ENCODE results near the gene PEAK1. TPM values are rescaled to one million over a fixed set of nuclear protein-coding genes. Genes with fewer than 3 reads are reported as not detected.

PEAK1 gene
- total RNA-seq, 1 donor from 2014 or later, result 27.7 TPM

- TF ChIP-seq, protein P1, sequence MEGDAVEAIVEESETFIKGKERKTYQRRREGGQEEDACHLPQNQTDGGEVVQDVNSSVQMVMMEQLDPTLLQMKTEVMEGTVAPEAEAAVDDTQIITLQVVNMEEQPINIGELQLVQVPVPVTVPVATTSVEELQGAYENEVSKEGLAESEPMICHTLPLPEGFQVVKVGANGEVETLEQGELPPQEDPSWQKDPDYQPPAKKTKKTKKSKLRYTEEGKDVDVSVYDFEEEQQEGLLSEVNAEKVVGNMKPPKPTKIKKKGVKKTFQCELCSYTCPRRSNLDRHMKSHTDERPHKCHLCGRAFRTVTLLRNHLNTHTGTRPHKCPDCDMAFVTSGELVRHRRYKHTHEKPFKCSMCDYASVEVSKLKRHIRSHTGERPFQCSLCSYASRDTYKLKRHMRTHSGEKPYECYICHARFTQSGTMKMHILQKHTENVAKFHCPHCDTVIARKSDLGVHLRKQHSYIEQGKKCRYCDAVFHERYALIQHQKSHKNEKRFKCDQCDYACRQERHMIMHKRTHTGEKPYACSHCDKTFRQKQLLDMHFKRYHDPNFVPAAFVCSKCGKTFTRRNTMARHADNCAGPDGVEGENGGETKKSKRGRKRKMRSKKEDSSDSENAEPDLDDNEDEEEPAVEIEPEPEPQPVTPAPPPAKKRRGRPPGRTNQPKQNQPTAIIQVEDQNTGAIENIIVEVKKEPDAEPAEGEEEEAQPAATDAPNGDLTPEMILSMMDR (IDR thresholded peaks at IDR 0.05), result no peak
- TF ChIP-seq POLR2A (IDR thresholded peaks at IDR 0.05) (no peak), POLR2AphosphoS5 (IDR thresholded peaks at IDR 0.05; ENCODE audit: insufficient read depth in 1 of 2, low read depth in 1 of 2) (no peak)
- Histone ChIP-seq H3K9me3 (no peaks in the 10 kb centered on the region), H3K4me1 (peaks cover 23% of the 10 kb centered on the region), H3K4me3 (no peak overlapping the region), H3K27ac (no peak overlapping the region), H3K27me3 (no peaks in the 10 kb centered on the region), H3K36me3 (no peaks in the 10 kb centered on the region)
- intact Hi-C loops (cut with DNase I), result no loop called here
- no peak for DNase-seq (ENCODE audit: extremely low spot score in 2 of 2)
Measured at GRCh38 chr15:77305953-77306352, 114.0 kb downstream of the PEAK1 start.

DNA sequence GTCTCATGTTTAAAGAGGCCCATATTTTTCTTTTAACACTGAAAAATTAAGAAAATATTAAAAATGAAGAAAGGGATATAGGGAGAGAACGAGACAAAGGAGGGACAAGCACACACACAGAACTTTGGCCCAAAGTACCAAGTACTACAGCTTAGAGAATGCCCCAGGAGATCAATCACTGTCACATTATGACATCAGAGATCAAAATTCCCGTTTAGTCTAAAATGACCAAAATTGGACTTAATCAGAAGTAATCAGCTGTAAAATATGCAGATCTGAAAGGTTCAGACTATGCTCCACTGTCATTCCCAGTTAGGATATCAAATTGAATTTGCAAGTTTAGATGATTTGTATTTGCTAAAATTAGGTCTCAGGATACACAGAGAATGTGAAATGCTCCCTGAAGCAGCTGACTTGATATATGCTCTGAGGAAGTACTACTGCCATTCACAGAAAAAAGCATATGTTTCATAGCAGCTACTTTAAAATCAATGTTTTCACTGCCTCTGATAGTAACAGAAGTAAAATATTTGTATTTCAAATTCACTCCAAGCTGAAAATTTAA lies 123.0 kb downstream of the PEAK1 start:
- H3K27me3 ChIP-seq, result no peaks in the 10 kb centered on the region
- no peak overlapping the region for H3K4me3 ChIP-seq
- intact Hi-C loops (cut with DNase I), result no loop called here
- no peaks in the 10 kb centered on the region for H3K9me3 ChIP-seq
- H3K27ac ChIP-seq, result no peak overlapping the region
- no peak for DNase-seq (ENCODE audit: extremely low spot score in 2 of 2)
- no peak for TF ChIP-seq POLR2A (IDR thresholded peaks at IDR 0.05)
- H3K4me1 ChIP-seq, result no peaks in the 10 kb centered on the region
- H3K36me3 ChIP-seq, result no peaks in the 10 kb centered on the region

- Histone ChIP-seq H3K27ac (no peak overlapping the region), H3K4me3 (no peak overlapping the region), H3K36me3 (no peaks in the 10 kb centered on the region), H3K4me1 (no peaks in the 10 kb centered on the region), H3K27me3 (no peaks in the 10 kb centered on the region), H3K9me3 (no peaks in the 10 kb centered on the region)
- intact Hi-C loops (cut with DNase I), result no loop called here
- no peak for DNase-seq (ENCODE audit: extremely low spot score in 2 of 2)
- TF ChIP-seq POLR2AphosphoS5 (IDR thresholded peaks at IDR 0.05; ENCODE audit: insufficient read depth in 1 of 2, low read depth in 1 of 2), result no peak
Measured at GRCh38 chr15:77295446-77295845, 124.5 kb downstream of the PEAK1 start.

DNA sequence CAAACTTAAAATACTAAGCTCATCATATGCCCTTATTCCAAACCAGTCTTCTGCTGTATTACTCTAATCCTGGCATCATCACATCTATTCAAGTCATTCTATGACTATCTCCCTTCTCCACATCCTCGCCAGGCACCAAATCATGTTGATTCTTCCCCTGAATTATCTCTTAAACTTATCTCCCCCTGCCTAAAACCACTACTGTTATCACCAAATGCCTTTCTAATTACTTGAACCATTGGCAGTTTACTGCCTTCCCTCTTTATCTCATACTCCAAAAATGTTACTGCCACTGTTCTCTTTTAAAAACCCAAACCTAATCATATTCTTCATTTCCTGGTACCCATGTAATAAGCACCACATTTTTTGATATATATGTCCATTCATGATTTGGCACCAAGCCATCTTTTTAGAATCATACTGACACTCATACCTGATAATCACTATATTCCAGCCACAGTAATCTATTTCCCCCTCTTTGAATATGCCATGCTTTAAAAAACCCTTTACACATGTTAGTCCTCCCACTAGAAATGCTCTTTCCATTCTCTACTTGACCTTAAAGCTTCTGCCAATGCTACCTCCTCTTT lies 126.8 kb downstream of the PEAK1 start:
- intact Hi-C loops (cut with DNase I), result no loop called here
- H3K27me3 ChIP-seq, result no peaks in the 10 kb centered on the region
- no peak for DNase-seq (ENCODE audit: extremely low spot score in 2 of 2)
- no peaks in the 10 kb centered on the region for H3K9me3 ChIP-seq
- H3K4me1 ChIP-seq, result peaks cover 2% of the 10 kb centered on the region
- TF ChIP-seq POLR2AphosphoS5 (IDR thresholded peaks at IDR 0.05; ENCODE audit: insufficient read depth in 1 of 2, low read depth in 1 of 2), result no peak
- TF ChIP-seq, protein P1 (IDR thresholded peaks at IDR 0.05), result no peak
- no peak for TF ChIP-seq POLR2A (IDR thresholded peaks at IDR 0.05)
- no peak overlapping the region for H3K27ac ChIP-seq
- H3K4me3 ChIP-seq, result no peak overlapping the region
- H3K36me3 ChIP-seq, result no peaks in the 10 kb centered on the region

DNA sequence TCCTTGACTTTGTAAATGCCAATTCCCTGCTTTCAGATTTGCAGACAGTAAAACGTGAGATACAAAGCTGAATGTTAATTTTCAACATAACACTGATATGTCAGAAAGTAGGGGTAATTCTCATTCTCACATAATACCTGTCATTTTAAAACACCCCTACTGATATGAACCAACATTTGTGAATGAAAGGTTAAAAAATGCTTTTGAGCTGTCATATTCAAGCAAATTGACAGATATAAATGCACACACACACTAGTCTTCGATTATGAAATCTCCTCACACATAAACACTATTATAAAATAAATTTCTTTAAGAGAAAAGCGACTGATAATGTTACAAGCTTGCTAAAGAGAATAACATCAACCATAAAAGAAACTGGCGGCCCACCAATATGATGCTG lies 128.8 kb downstream of the PEAK1 start:
- peaks cover 5% of the 10 kb centered on the region for H3K4me1 ChIP-seq
- no peak overlapping the region for H3K27ac ChIP-seq
- no peak for DNase-seq (ENCODE audit: extremely low spot score in 2 of 2)
- H3K36me3 ChIP-seq, result no peaks in the 10 kb centered on the region
- no peaks in the 10 kb centered on the region for H3K9me3 ChIP-seq
- H3K27me3 ChIP-seq, result no peaks in the 10 kb centered on the region
- TF ChIP-seq POLR2AphosphoS5 (IDR thresholded peaks at IDR 0.05; ENCODE audit: insufficient read depth in 1 of 2, low read depth in 1 of 2) (no peak), POLR2A (IDR thresholded peaks at IDR 0.05) (no peak)
- TF ChIP-seq, protein P1 (IDR thresholded peaks at IDR 0.05), result no peak
- H3K4me3 ChIP-seq, result no peak overlapping the region
- intact Hi-C loops (cut with DNase I), result no loop called here

GRCh38 chr15:77287385-77287784 lies 132.5 kb downstream of the PEAK1 start:
- no peak for TF ChIP-seq POLR2A (IDR thresholded peaks at IDR 0.05)
- TF ChIP-seq POLR2AphosphoS5 (IDR thresholded peaks at IDR 0.05; ENCODE audit: insufficient read depth in 1 of 2, low read depth in 1 of 2), result no peak
- TF ChIP-seq, protein P1 (IDR thresholded peaks at IDR 0.05), result no peak
- DNase-seq (ENCODE audit: extremely low spot score in 2 of 2), result no peak
- H3K4me3 ChIP-seq, result no peak overlapping the region
- no peaks in the 10 kb centered on the region for H3K27me3 ChIP-seq
- intact Hi-C loops (cut with DNase I), result no loop called here
- no peaks in the 10 kb centered on the region for H3K36me3 ChIP-seq
- peaks cover 5% of the 10 kb centered on the region for H3K4me1 ChIP-seq
- H3K9me3 ChIP-seq, result no peaks in the 10 kb centered on the region
- no peak overlapping the region for H3K27ac ChIP-seq

Data from vagina (tissue), 2 donors.